C4-2B (cell line): ENCODE data around the gene MAGI2.

Experiments
- CTCF ChIP-seq: fragments of 450-650 bp; conservative IDR thresholded peaks from 2 replicates; pipeline ENCODE4 v1.5.1; 2017; ENCODE audit warnings: mild to moderate bottlenecking
- ZFX ChIP-seq: fragments of 450-650 bp; IDR thresholded peaks from 2 replicates; pipeline ENCODE4 v1.6.1; 2017

DNA sequence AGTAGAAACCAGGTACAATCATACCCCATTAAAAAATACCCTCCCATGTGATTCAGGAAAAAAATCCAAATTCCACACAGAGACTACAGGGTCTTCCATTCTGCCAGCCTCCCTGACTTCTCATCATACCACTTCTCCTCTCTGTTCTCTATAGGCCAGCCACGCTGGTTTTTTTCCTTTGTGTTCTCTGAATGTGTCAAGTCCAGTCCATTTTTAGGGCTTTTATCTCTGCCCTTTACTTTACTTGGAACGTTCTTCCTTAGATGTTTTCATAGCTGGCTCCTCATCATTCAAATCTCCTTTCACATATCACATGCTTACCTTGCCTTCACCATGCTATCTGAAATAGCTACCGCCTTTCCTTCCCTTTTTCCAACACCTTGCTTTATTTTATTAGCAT lies 1057.3 kb downstream of the MAGI2 start:
- TF ChIP-seq CTCF (no peak), ZFX (no peak)
